Activated CD4-positive, alpha-beta memory T cell treated with anti-CD3 and anti-CD28 coated beads, Interleukin-2, amount 10 ng/mL, durations not matched to agents 7 days and 5 days (primary cell): ENCODE measurements around the gene FN3K. TPM values are rescaled to one million over a fixed set of nuclear protein-coding genes. Genes with fewer than 3 reads are reported as not detected.
"Not testable (repeated sequence)": the region's sequence is repeated elsewhere in the genome, so short reads cannot be mapped to it uniquely, and the experiment has no call there.

Experiments used
- CTCF ChIA-PET: fragments of 350-600 bp; sonication (Branson Sonifier 250); formaldehyde crosslinking; loops from one replicate; lab custom pipeline; 2021; ENCODE audit warnings: antibody characterized with exemption, inconsistent platforms; lab: Charles Lee
- POLR2A ChIA-PET: fragments of 350-600 bp; sonication (Branson Sonifier 250); formaldehyde crosslinking; loops from one replicate; lab custom pipeline; 2021; ENCODE audit warnings: antibody characterized with exemption; lab: Charles Lee
- DNase-seq: peaks from one replicate; pipeline ENCODE4 v3.0.0-alpha.2; 2020
- H3K27ac Mint-ChIP-seq: one replicate; pipeline ENCODE4 v1.8.0; 2021; ENCODE audit warnings: mild to moderate bottlenecking, mixed read lengths
- H3K27me3 Mint-ChIP-seq: one replicate; pipeline ENCODE4 v1.8.0; 2021; ENCODE audit warnings: mixed read lengths
- H3K36me3 Mint-ChIP-seq: one replicate; pipeline ENCODE4 v1.8.0; 2021; ENCODE audit warnings: low read depth, mixed read lengths
- H3K4me1 Mint-ChIP-seq: one replicate; pipeline ENCODE4 v1.8.0; 2021; ENCODE audit warnings: mixed read lengths
- H3K4me3 Mint-ChIP-seq: one replicate; pipeline ENCODE4 v1.8.0; 2021; ENCODE audit warnings: mild to moderate bottlenecking, mixed read lengths
- H3K9me3 Mint-ChIP-seq: one replicate; pipeline ENCODE4 v1.8.0; 2021; ENCODE audit warnings: mixed read lengths
- total RNA-seq, 2 experiments: library from RNA; stranded (reverse); gene quantifications; one replicate each; pipeline ENCODE4 v1.2.3, GENCODE V29; 2021

The FN3K gene
- total RNA-seq, 2 experiments from 2014 or later: 2.4 to 3.7 TPM

- ChIA-PET CTCF (interaction anchor here (0.9 kb wide), 1 partner anchor 10 kb away, joined by 3 read pairs; no protein-coding TSS in a partner anchor), POLR2A (interaction anchor here (1.0 kb wide), 1 partner anchor 233 kb away, joined by 3 read pairs; the partner anchor contains the start of gene FOXK2)
- Mint-ChIP-seq H3K36me3 (peaks cover 11% of the 10 kb centered on the region), H3K9me3 (no peaks in the 10 kb centered on the region), H3K27ac (peak overlapping the region; percentile 63), H3K27me3 (peaks cover 2% of the 10 kb centered on the region), H3K4me3 (peak overlapping the region; percentile 81), H3K4me1 (peaks cover 29% of the 10 kb centered on the region)
- DNase-seq: no peak
Observed at GRCh38 chr17:82752371-82753200, 17.2 kb downstream of the FN3K start.

DNA sequence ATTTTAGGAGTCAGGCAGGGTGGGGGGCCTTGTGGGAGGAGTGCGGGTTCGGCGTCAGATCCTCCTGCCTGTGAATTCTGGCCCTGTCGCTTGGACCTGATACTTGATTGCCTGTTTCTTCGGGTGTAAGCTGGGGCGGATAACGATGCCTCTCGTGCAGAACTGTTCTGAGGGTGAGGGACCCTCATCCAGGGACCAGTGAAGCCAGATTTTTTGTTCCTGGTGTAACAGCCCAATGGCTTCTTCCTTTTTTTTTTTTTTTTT is 17.7 kb downstream of the FN3K start:
- POLR2A ChIA-PET: interaction anchor here (0.6 to 1.0 kb wide), 2 partner anchors 25 to 234 kb away, joined by 3 read pairs; partner anchors contain the start of gene FOXK2
- H3K4me1 Mint-ChIP-seq: peaks cover 29% of the 10 kb centered on the region
- CTCF ChIA-PET: interaction anchor here (0.9 kb wide), 1 partner anchor 9 kb away, joined by 3 read pairs; no protein-coding TSS in a partner anchor
- H3K27ac Mint-ChIP-seq: peak overlapping the region; percentile 31
- H3K4me3 Mint-ChIP-seq: peak overlapping the region; percentile 81
- no peaks in the 10 kb centered on the region for H3K9me3 Mint-ChIP-seq
- H3K27me3 Mint-ChIP-seq: peaks cover 2% of the 10 kb centered on the region
- no peak for DNase-seq
- H3K36me3 Mint-ChIP-seq: peaks cover 11% of the 10 kb centered on the region

- ChIA-PET CTCF (no interaction called here), POLR2A (interaction anchor here (1.8 kb wide), 1 partner anchor 38 kb away, joined by 9 read pairs; the partner anchor contains the start of gene FN3KRP)
- Mint-ChIP-seq H3K4me3 (peak overlapping the region; percentile 39), H3K27me3 (peaks cover 2% of the 10 kb centered on the region), H3K36me3 (peaks cover 11% of the 10 kb centered on the region), H3K9me3 (no peaks in the 10 kb centered on the region), H3K4me1 (peaks cover 29% of the 10 kb centered on the region), H3K27ac (peak overlapping the region; percentile 23)
- DNase-seq: peak; percentile 29
Observed at GRCh38 chr17:82754297-82755208, 19.1 kb downstream of the FN3K start.

- H3K36me3 Mint-ChIP-seq: peaks cover 15% of the 10 kb centered on the region
- no peaks in the 10 kb centered on the region for H3K9me3 Mint-ChIP-seq
- H3K4me3 Mint-ChIP-seq: no peak overlapping the region
- POLR2A ChIA-PET: interaction anchor here (1.8 kb wide), 1 partner anchor 40 kb away, joined by 9 read pairs; the partner anchor contains the start of gene FN3KRP
- H3K27ac Mint-ChIP-seq: no peak overlapping the region
- DNase-seq: no peak
- H3K4me1 Mint-ChIP-seq: peaks cover 29% of the 10 kb centered on the region
- CTCF ChIA-PET: no interaction called here
- no peaks in the 10 kb centered on the region for H3K27me3 Mint-ChIP-seq
Observed at GRCh38 chr17:82756166-82756565, 20.8 kb downstream of the FN3K start.

GRCh38 chr17:82765371-82765770 is 30.0 kb downstream of the FN3K start:
- CTCF ChIA-PET: interaction anchor here (0.6 to 1.4 kb wide), 2 partner anchors 9 to 84 kb away, joined by 3 to 4 read pairs; no protein-coding TSS in a partner anchor
- no peak overlapping the region for H3K27ac Mint-ChIP-seq
- no peaks in the 10 kb centered on the region for H3K27me3 Mint-ChIP-seq
- peaks cover 8% of the 10 kb centered on the region for H3K4me1 Mint-ChIP-seq
- H3K9me3 Mint-ChIP-seq: no peaks in the 10 kb centered on the region
- no peak overlapping the region for H3K4me3 Mint-ChIP-seq
- peaks cover 43% of the 10 kb centered on the region for H3K36me3 Mint-ChIP-seq
- POLR2A ChIA-PET: no interaction called here
- no peak for DNase-seq

GRCh38 chr17:82767041-82767754 is 31.8 kb downstream of the FN3K start:
- H3K4me1 Mint-ChIP-seq: peaks cover 9% of the 10 kb centered on the region
- peak; percentile 39 for DNase-seq
- H3K27ac Mint-ChIP-seq: no peak overlapping the region
- ChIA-PET POLR2A (no interaction called here), CTCF (interaction anchor here (0.9 kb wide), 1 partner anchor 203 kb away, joined by 3 read pairs; no protein-coding TSS in a partner anchor)
- no peak overlapping the region for H3K4me3 Mint-ChIP-seq
- no peaks in the 10 kb centered on the region for H3K9me3 Mint-ChIP-seq
- no peaks in the 10 kb centered on the region for H3K27me3 Mint-ChIP-seq
- H3K36me3 Mint-ChIP-seq: peaks cover 43% of the 10 kb centered on the region

DNA sequence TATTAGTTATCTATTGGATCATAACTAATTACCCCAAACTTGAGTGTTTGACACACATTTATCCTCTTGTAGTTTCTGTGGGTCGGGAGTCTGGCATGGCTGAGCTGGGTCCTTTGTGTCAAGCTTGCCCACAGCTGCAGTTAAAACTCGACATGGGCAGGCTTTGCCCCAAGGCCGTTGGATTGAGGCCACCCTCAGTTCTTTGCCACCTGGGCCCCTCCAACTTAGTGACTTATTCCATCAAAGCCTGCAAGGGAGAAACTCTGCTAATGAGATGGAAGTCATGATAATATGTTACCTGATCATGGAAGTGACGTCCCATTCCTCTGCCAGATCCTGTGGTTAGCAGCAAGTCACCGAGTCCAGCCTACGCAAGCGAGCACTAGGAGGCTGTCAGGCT is 33.6 kb downstream of the FN3K start:
- Mint-ChIP-seq H3K9me3 (no peaks in the 10 kb centered on the region), H3K4me1 (peaks cover 10% of the 10 kb centered on the region), H3K27ac (no peak overlapping the region), H3K27me3 (no peaks in the 10 kb centered on the region), H3K36me3 (peaks cover 42% of the 10 kb centered on the region), H3K4me3 (no peak overlapping the region)
- CTCF ChIA-PET: interaction anchor here (1.1 kb wide), 1 partner anchor 146 kb away, joined by 3 read pairs; no protein-coding TSS in a partner anchor
- no peak for DNase-seq
- POLR2A ChIA-PET: no interaction called here

- peaks cover 30% of the 10 kb centered on the region for H3K36me3 Mint-ChIP-seq
- H3K27me3 Mint-ChIP-seq: no peaks in the 10 kb centered on the region
- no peak for DNase-seq
- H3K9me3 Mint-ChIP-seq: no peaks in the 10 kb centered on the region
- no peak overlapping the region for H3K27ac Mint-ChIP-seq
- CTCF ChIA-PET: interaction anchor here (0.6 kb wide), 1 partner anchor 32 kb away, joined by 5 read pairs; no protein-coding TSS in a partner anchor
- no peak overlapping the region for H3K4me3 Mint-ChIP-seq
- peaks cover 14% of the 10 kb centered on the region for H3K4me1 Mint-ChIP-seq
- POLR2A ChIA-PET: no interaction called here
Observed at GRCh38 chr17:82772026-82772425, 36.6 kb downstream of the FN3K start.

- H3K4me3 Mint-ChIP-seq, DNase-seq, H3K27me3 Mint-ChIP-seq, H3K9me3 Mint-ChIP-seq, POLR2A ChIA-PET, H3K27ac Mint-ChIP-seq: not testable (repeated sequence)
- Mint-ChIP-seq H3K4me1 (peaks cover 13% of the 10 kb centered on the region), H3K36me3 (peaks cover 18% of the 10 kb centered on the region)
- CTCF ChIA-PET: interaction anchor here (0.9 kb wide), 1 partner anchor 9 kb away, joined by 4 read pairs; no protein-coding TSS in a partner anchor
Observed at GRCh38 chr17:82774456-82774855, 39.0 kb downstream of the FN3K start.

GRCh38 chr17:82775001-82775823 is 39.8 kb downstream of the FN3K start:
- peak; percentile 46 for DNase-seq
- POLR2A ChIA-PET: interaction anchor here (0.6 kb wide), 1 partner anchor 304 kb away, joined by 3 read pairs; no protein-coding TSS in a partner anchor
- Mint-ChIP-seq H3K36me3 (peaks cover 16% of the 10 kb centered on the region), H3K4me3 (no peak overlapping the region), H3K27ac (no peak overlapping the region), H3K27me3 (no peaks in the 10 kb centered on the region), H3K9me3 (no peaks in the 10 kb centered on the region), H3K4me1 (peaks cover 13% of the 10 kb centered on the region)
- CTCF ChIA-PET: interaction anchor here (0.6 to 1.1 kb wide), 3 partner anchors 10 to 295 kb away, joined by 3 to 4 read pairs (median 4); no protein-coding TSS in a partner anchor

DNA sequence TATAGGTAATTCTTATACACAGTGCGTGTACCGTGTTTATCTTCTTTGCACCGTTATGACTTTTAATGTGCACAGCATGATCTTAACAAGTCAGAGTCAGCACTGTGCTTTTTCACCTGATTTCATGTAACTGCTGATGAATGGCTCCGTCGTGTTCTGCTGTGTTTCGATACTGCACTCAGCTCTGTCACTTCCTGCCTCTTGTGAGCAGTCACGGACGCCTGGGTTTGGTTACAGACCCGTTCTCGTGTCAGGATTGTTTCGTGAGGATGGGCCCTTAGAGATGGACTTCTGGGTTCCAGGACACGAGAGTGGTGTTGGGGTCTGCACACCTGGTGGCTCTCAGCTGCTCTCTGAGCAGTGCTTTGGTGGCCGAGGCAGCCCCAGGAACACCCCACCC is 41.0 kb downstream of the FN3K start:
- ChIA-PET POLR2A (interaction anchor here (0.6 kb wide), 1 partner anchor 147 kb away, joined by 3 read pairs; no protein-coding TSS in a partner anchor), CTCF (no interaction called here)
- H3K4me3 Mint-ChIP-seq: no peak overlapping the region

More for the DNA sequence above, 41.0 kb downstream of the FN3K start:
- no peaks in the 10 kb centered on the region for H3K27me3 Mint-ChIP-seq
- peaks cover 13% of the 10 kb centered on the region for H3K4me1 Mint-ChIP-seq
- peaks cover 16% of the 10 kb centered on the region for H3K36me3 Mint-ChIP-seq
- H3K9me3 Mint-ChIP-seq: no peaks in the 10 kb centered on the region
- no peak for DNase-seq
- H3K27ac Mint-ChIP-seq: peak overlapping the region; percentile 44
